GM19372 (cell line): Measurements from ENCODE around the gene C3orf70.

Source experiments
- ATAC-seq: cut with Tn5 transposase; IDR thresholded peaks from one replicate; pipeline ENCODE4 v1.9.1; 2021; ENCODE audit warnings: mild to moderate bottlenecking, low read depth, moderate library complexity; ENCODE audit not compliant: unreplicated experiment

C3orf70 gene

DNA sequence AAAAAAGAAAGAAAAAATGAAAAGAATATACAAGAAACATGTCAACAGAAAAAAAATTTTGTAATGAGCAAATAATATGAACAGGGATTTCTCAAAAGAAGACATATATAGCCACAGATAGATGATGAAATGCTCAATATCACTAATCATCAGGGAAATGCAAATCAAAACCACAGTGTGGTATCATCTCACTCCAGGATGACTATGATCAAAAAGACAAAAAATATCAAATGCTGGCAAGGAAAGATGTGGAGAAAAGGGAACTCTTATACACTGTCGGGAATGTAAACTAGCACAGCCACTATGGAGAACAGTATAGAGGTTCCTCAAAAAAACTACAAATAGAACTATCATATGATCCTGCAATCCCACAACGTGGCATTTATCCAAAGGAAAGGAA lies 94.1 kb downstream of the C3orf70 start:
- no peak for ATAC-seq

DNA sequence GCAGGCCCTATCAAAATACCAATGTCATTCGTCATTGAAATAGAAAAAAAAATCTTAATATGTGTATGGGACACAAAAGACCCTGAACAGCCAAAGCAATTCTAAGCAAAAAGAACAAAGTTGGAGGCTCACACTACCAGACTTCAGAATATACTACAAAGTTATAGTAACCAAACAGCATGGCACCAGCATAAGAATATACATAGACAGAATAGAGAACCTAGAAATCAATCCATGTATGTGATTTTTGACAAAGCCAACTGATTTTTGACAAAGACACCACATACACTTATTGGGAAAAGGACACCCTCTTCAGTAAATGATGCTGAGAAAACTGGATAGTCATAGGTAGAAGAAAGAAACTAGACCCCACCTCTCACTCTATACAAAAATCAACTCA lies 95.0 kb downstream of the C3orf70 start:
- ATAC-seq = no peak

DNA sequence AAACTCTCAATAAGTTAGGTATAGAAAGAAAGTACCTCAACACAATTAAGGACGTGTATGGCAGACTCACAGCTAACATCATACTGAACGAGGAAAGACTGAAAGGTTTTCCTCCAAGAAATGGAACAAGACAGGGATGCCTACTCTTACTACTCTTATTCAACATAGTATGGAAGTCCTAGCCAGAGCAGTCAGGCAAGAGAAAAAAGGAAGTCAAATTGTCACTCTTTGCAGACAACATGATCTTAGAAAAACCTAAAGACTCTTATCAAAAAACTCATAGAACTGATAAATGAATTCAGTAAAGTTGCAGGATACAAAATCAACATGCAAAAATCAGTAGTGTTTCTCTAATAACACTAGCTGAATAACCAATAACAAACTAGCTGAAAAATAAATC lies 96.0 kb downstream of the C3orf70 start:
- no peak for ATAC-seq

DNA sequence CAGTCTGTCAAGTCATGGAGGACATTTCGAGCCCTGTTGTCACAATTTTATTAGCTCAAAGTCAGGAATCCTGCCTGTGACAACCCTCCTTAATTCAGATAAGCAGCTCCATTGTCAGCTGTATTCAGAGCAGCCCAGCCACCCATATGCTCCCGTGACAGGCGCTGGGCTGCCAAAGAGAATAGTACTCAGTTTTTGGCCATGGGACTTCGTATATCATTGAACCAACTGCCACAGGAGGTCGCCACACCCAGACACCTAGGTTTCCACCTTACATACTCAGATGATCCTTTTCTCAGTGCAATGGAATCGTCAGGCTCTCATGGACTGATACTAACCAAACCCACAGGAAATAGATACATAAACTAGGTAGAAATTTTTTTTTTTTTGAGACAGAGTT lies 100.2 kb downstream of the C3orf70 start:
- no peak for ATAC-seq

DNA sequence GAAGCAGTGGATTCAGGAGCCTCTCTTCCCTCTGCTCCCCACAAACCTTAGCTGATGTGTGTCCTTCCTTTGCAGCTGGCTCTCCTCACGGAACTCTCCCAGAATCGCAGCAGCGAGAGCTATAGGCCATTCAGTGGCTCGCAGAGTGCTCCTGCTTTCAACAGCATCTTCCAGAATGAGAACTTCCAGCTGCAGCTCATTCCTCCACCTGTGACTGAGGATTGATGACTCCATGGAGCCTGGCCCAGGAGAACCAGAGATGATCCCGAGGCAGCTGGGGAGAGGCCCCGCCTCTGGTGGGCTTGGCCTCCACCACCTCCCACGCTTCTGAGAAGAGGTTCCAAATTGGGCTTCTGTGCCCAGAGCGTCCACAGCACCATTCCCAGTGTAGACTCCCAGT lies 101.1 kb downstream of the C3orf70 start:
- ATAC-seq = no peak

DNA sequence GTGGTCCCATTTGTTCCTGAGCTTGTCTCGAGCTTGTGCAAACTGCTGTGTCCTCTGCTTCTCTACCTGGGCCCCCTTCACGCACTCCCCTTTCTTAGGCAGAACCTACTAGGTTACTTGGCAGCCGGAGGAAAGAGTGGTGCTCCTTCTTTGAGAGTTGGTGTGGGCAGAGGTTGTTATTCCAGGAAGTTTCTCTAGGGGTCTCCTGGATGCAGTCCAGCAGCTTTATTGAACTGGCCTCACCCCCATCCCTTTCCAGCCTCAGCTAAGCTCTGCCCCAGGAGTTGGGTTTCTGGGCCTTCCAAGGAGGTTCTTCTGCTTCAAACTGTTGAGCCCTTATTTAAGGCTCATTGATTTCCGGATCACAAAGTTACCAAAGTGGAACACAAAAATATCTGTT lies 103.2 kb downstream of the C3orf70 start:
- ATAC-seq = no peak

DNA sequence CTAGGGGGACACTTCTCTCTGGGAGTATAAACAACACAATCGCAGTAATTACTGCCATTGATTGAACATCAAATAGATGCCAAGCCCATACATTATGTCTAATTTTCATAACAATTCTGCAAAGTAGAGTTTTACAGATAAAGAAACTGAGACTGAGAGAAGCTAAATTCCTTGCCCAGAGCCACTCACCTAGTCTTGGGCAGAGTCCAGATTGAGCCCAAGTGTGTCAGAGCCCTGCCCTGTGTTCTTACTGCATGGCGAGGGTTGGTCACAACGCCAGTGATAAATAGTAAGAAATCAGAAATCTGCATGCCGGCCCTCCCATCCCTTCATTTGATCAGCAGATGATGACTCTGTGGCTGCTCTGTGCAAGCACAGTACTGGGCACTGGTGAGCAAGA lies 106.3 kb downstream of the C3orf70 start:
- no peak for ATAC-seq

DNA sequence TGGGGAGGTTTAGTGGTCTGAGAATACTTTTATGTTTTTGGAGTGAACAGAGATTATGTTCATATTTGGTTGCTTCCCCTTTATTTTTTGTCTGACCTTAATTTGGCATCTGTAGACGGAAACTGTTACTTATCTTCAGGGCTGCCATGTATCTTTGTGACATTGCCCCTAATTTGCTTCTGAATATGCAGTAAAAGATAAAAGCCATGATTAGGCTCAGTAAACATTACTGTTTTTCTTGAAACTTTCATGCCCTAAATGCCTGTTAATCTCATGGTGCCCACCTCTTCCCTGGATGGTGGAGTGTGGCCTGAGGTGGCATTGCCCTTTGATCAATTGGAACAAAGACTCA lies 106.7 kb downstream of the C3orf70 start:
- ATAC-seq = no peak

DNA sequence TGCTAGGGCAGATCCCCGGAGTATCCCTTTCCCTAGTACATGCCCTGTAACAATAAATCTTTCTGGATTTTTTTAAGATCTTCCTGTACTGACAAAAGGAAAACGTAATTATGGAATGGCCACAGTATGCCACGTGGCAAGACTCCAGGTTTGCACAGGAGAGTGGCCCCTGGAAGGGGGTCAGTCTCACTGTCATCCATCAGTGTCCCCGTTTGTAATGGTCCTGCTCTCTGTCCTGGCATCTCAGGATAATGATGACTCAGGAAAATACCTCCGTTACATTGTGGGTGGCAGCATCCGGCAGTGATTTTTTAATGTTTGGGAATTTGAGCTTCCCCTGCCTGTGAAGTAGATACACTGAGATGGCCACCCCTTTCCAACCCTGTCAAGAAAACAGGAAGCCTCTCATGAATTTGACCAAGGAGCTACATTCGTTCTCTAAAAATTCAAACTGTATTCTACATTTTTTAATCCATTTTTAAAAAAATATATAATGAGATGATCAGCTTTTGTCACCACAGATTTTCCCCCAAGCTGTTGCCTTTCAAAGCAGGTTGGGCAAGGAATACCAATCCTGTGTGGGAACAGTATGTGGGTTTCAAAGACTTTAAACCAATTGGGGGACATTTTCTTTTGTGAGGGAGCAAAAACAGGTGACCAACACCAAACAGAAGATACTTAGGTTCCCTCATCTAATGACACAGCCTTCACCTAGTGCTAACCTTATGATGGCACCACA lies 110.4 kb downstream of the C3orf70 start:
- no peak for ATAC-seq

DNA sequence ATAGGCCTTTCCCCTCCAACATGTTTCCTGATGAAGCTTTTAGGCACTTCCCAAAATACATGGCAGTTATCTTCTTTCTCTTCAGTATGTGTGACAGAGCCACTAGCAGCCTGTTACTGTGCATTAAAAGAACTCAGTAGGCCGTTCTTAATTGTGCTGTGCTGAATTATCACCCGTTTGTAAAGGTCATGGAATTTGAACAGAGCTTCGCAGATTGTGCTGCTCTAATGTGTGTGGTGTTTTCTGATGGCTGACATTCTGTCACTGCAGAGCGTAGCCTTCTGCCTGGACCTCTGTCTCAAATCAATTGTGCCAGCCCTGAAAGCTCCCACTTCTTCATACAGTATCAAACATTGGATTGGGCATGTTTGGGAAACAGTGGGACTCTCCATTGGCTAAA lies 111.3 kb downstream of the C3orf70 start:
- no peak for ATAC-seq

DNA sequence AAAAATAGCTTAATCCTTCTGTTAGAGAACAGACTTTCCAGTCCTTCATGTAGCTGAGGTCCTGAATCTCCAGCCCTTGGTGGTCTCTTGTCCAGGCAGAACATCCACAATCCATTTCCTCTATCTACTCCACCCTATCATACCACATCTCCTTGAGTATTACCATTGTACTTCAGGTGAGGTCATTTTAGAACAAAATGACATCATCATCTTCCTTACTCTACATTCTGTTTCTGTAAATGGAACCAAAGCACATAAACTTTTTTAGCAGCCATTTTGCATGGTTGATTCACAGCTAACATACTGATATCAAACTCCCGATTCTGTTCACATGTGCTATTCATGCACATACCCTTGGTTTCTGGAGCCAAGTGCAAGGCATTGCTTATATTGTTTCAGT lies 112.4 kb downstream of the C3orf70 start:
- no peak for ATAC-seq

DNA sequence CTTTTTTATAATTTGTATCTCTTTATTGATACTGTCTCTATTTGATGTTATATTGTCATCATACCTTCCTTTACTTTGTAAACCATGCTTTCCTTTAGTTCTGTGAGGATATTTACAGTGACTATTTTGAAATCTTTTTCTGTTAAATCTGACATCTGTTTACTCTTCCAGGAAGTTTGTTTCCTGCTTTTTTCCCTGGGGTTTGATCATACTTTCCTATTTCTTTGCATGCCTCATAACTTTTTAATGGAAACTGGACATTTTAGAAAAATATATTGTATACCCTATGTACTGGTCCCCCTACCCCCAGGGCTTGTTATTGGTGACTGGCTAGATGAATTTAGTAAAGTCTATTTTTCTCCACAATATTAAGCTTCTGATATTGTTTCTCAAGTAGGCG lies 115.1 kb downstream of the C3orf70 start:
- no peak for ATAC-seq

DNA sequence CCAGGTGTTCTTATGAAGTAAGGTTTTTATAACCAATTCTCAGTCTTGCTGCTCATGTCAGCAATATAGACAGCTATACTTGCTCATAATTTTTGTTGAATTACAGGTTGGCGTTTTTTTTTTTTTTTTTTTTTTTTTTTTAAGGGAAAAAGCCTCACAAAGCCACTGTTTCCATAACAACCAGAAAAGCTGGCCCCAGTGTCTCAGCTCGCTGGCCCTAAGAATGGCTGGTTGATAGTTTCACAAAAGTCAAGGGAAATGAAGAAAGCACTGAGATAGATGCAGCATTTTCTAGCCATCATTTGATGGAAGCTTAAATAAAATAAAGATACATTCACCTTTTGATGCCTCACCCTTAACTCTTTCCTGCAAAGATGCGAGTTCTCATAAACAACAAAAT lies 121.9 kb downstream of the C3orf70 start:
- no peak for ATAC-seq

DNA sequence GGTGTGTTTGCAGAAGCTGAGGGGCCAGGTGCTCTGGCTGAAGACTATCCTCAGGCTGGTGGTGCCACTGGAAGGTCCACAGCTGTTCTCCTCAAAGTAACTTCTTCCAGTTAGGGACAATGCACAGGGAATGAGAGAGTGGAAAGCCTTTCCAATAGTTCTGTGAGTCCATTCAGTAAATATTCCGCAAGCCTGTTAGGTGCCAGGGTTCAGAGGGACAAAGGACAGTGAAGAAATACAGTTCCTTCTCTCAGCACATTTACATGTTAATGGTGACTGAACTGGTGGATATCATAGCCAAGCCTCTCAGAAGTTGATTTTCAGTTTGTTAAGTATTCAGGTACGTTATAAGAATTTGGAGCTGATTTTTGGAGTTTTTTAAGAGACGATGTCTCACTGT lies 122.5 kb downstream of the C3orf70 start:
- ATAC-seq = no peak

DNA sequence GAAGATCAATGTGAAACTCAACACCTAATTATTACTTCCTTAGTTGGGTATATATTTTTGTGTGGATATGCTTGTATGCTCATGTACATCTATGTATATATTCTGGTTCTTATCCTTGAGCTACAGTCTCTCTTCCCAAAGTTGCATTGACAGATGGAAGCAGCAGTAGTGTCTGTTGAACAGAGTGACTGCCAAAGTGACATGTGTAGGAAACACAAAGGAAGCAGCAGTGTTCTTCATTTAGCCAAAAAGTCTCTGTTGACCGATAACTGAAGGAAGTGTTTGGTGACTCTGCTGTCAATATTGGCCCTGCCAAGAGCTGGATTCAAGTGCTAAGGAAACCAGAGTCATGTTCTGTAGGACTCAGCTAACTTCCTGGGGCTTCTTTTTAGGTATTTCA lies 123.8 kb downstream of the C3orf70 start:
- ATAC-seq = no peak

DNA sequence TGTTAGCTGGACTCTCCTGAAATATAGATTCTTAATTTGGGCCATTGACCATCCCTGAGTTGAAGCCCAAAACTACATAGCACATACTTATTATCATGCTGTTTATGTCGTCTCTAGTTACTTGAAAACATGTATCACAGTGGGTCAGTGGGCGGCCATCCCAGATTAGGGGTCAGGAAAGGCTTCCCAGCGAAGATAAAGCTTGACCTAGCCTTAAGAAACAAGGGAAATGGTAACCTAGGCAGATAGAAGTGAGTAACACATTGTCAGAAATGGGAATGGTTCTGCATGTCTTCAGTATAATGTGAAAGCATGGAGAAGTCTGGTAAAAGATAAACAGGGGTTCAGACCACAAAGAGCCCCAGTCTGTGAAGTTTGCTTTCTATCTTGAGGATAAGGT lies 124.7 kb downstream of the C3orf70 start:
- no peak for ATAC-seq
